ENCODE data around the gene STAC. TPM values are rescaled to one million over a fixed set of nuclear protein-coding genes. Genes with fewer than 3 reads are reported as not detected.

Gene STAC
- total RNA-seq, 1 donor from 2014 or later: 7.1 TPM

DNA sequence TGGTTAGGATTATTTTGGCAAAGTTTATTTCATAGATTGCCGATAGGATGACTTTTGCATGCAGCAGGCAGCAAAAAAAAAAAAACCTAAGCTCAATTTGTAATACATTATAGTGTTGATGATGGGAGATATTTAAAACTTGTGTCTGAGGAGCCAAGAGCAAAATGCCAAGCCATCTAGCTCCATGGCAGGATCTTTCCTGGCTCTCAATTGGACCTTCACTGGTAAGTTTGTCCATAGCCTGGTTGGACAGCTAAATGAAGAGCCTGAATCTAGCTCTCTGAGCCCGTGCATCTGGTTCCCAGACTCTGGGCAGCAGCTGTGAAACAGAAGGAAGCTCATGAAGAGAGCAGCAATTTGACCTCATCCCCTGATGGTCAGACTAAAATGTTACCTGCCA lies 17.5 kb downstream of the STAC start:
- no peak overlapping the region for H3K4me2 ChIP-seq (ENCODE audit: low read length)
- peaks cover 7% of the 10 kb centered on the region for H4K20me1 ChIP-seq (ENCODE audit: insufficient read depth, low read length)
- no peaks in the 10 kb centered on the region for H3K9me3 ChIP-seq (ENCODE audit: insufficient read depth, low read depth, low read length)
- Mint-ChIP-seq H3K27ac (ENCODE audit: unreplicated experiment) (no peak overlapping the region), H3K36me3 (ENCODE audit: low read depth, unreplicated experiment) (no peaks in the 10 kb centered on the region), H3K4me1 (ENCODE audit: low read depth, unreplicated experiment) (peaks cover 10% of the 10 kb centered on the region), H3K27me3 (ENCODE audit: low read depth, unreplicated experiment) (no peaks in the 10 kb centered on the region), H3K4me3 (ENCODE audit: unreplicated experiment) (no peak overlapping the region), H3K9me3 (ENCODE audit: unreplicated experiment) (no peaks in the 10 kb centered on the region)
- H3K27me3 ChIP-seq (ENCODE audit: insufficient read depth, low read length): no peaks in the 10 kb centered on the region
- FAIRE-seq (no peak), DNase-seq (ENCODE audit: low read depth) (no peak)
- H3K9ac ChIP-seq (ENCODE audit: low read length): no peak overlapping the region
- no peaks in the 10 kb centered on the region for H3K36me3 ChIP-seq (ENCODE audit: insufficient read depth, low read length)
- H3K4me3 ChIP-seq (ENCODE audit: insufficient read depth, low read depth, low read length): no peak overlapping the region
- H3K79me2 ChIP-seq (ENCODE audit: insufficient read depth, low read length): no peaks in the 10 kb centered on the region
- H3K27ac ChIP-seq (ENCODE audit: low read depth, low read length): no peak overlapping the region
- TF ChIP-seq EZH2 (IDR thresholded peaks at IDR 0.05; ENCODE audit: insufficient read depth, low read length): no peak
- TF ChIP-seq, protein P1, sequence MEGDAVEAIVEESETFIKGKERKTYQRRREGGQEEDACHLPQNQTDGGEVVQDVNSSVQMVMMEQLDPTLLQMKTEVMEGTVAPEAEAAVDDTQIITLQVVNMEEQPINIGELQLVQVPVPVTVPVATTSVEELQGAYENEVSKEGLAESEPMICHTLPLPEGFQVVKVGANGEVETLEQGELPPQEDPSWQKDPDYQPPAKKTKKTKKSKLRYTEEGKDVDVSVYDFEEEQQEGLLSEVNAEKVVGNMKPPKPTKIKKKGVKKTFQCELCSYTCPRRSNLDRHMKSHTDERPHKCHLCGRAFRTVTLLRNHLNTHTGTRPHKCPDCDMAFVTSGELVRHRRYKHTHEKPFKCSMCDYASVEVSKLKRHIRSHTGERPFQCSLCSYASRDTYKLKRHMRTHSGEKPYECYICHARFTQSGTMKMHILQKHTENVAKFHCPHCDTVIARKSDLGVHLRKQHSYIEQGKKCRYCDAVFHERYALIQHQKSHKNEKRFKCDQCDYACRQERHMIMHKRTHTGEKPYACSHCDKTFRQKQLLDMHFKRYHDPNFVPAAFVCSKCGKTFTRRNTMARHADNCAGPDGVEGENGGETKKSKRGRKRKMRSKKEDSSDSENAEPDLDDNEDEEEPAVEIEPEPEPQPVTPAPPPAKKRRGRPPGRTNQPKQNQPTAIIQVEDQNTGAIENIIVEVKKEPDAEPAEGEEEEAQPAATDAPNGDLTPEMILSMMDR (IDR thresholded peaks at IDR 0.05; ENCODE audit: insufficient read depth, low read depth, low read length): no peak
- H2AFZ ChIP-seq (ENCODE audit: low read depth, low read length): no peak overlapping the region
- H3K4me1 ChIP-seq (ENCODE audit: insufficient read depth, low read length): no peaks in the 10 kb centered on the region

GRCh38 chr3:36399933-36400332 lies 19.6 kb downstream of the STAC start:
- peaks cover 5% of the 10 kb centered on the region for H3K4me1 Mint-ChIP-seq (ENCODE audit: low read depth, unreplicated experiment)
- Histone ChIP-seq H3K27ac (ENCODE audit: low read depth, low read length) (no peak overlapping the region), H3K4me2 (ENCODE audit: low read length) (no peak overlapping the region), H3K4me3 (ENCODE audit: insufficient read depth, low read depth, low read length) (no peak overlapping the region), H4K20me1 (ENCODE audit: insufficient read depth, low read length) (peaks cover 7% of the 10 kb centered on the region), H3K79me2 (ENCODE audit: insufficient read depth, low read length) (no peaks in the 10 kb centered on the region), H3K4me1 (ENCODE audit: insufficient read depth, low read length) (peaks cover under 1% of the 10 kb centered on the region), H3K36me3 (ENCODE audit: insufficient read depth, low read length) (no peaks in the 10 kb centered on the region), H3K27me3 (ENCODE audit: insufficient read depth, low read length) (no peaks in the 10 kb centered on the region), H3K9me3 (ENCODE audit: insufficient read depth, low read depth, low read length) (no peaks in the 10 kb centered on the region), H2AFZ (ENCODE audit: low read depth, low read length) (no peak overlapping the region), H3K9ac (ENCODE audit: low read length) (no peak overlapping the region)
- no peak for TF ChIP-seq EZH2 (IDR thresholded peaks at IDR 0.05; ENCODE audit: insufficient read depth, low read length)
- TF ChIP-seq, protein P1 (IDR thresholded peaks at IDR 0.05; ENCODE audit: insufficient read depth, low read depth, low read length): no peak
- H3K4me3 Mint-ChIP-seq (ENCODE audit: unreplicated experiment): no peak overlapping the region
- no peaks in the 10 kb centered on the region for H3K27me3 Mint-ChIP-seq (ENCODE audit: low read depth, unreplicated experiment)
- DNase-seq (ENCODE audit: low read depth) (no peak), FAIRE-seq (no peak)
- H3K36me3 Mint-ChIP-seq (ENCODE audit: low read depth, unreplicated experiment): no peaks in the 10 kb centered on the region
- H3K9me3 Mint-ChIP-seq (ENCODE audit: unreplicated experiment): no peaks in the 10 kb centered on the region
- no peak overlapping the region for H3K27ac Mint-ChIP-seq (ENCODE audit: unreplicated experiment)

DNA sequence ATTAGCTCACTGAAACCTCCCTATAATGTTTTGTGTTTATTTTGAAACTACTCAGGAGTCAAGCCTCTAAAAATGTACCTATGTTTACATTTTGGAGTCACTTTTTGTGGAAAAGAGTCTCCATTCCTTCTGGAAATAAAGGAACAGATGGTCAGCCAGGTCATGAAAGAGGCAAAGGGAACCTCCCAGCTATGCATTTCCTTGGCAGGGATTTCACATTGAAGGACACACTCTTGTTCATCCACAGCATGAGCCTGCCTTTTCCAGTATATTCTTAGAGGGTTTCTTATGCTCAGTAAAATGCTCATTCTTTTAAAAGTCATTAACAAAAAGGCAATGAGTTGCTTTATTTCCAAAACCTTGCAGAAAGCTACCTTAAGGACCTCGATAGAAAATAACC lies 20.8 kb downstream of the STAC start:
- Mint-ChIP-seq H3K4me3 (ENCODE audit: unreplicated experiment) (no peak overlapping the region), H3K4me1 (ENCODE audit: low read depth, unreplicated experiment) (peaks cover 11% of the 10 kb centered on the region), H3K27me3 (ENCODE audit: low read depth, unreplicated experiment) (no peaks in the 10 kb centered on the region), H3K27ac (ENCODE audit: unreplicated experiment) (no peak overlapping the region), H3K9me3 (ENCODE audit: unreplicated experiment) (peaks cover 2% of the 10 kb centered on the region), H3K36me3 (ENCODE audit: low read depth, unreplicated experiment) (peaks cover 2% of the 10 kb centered on the region)
- no peak overlapping the region for H2AFZ ChIP-seq (ENCODE audit: low read depth, low read length)
- H3K79me2 ChIP-seq (ENCODE audit: insufficient read depth, low read length): no peaks in the 10 kb centered on the region
- H3K36me3 ChIP-seq (ENCODE audit: insufficient read depth, low read length): no peaks in the 10 kb centered on the region
- peaks cover 7% of the 10 kb centered on the region for H4K20me1 ChIP-seq (ENCODE audit: insufficient read depth, low read length)
- peaks cover 4% of the 10 kb centered on the region for H3K4me1 ChIP-seq (ENCODE audit: insufficient read depth, low read length)
- FAIRE-seq: no peak
- H3K27ac ChIP-seq (ENCODE audit: low read depth, low read length): no peak overlapping the region
- H3K9me3 ChIP-seq (ENCODE audit: insufficient read depth, low read depth, low read length): no peaks in the 10 kb centered on the region
- H3K4me2 ChIP-seq (ENCODE audit: low read length): no peak overlapping the region
- no peaks in the 10 kb centered on the region for H3K27me3 ChIP-seq (ENCODE audit: insufficient read depth, low read length)
- H3K4me3 ChIP-seq (ENCODE audit: insufficient read depth, low read depth, low read length): no peak overlapping the region
- TF ChIP-seq, protein P1 (IDR thresholded peaks at IDR 0.05; ENCODE audit: insufficient read depth, low read depth, low read length): no peak
- no peak for TF ChIP-seq EZH2 (IDR thresholded peaks at IDR 0.05; ENCODE audit: insufficient read depth, low read length)
- no peak for DNase-seq (ENCODE audit: low read depth)
- no peak overlapping the region for H3K9ac ChIP-seq (ENCODE audit: low read length)
